GM12873 (cell line): ENCODE data around the gene SRXN1.

Experiments used
- CTCF ChIP-seq: IDR thresholded peaks from 2 replicates; pipeline ENCODE4 v1.5.1; 2012; ENCODE audit warnings: low read depth, mild to moderate bottlenecking, moderate library complexity, low read length, control low read depth; ENCODE audit not compliant: insufficient read depth; ENCODE audit errors: missing control alignments

Gene SRXN1

GRCh38 chr20:661474-662270 lies 8.7 kb upstream of the SRXN1 start:
- no peak for TF ChIP-seq CTCF

GRCh38 chr20:658731-659291 lies 5.8 kb upstream of the SRXN1 start:
- TF ChIP-seq CTCF = no peak

GRCh38 chr20:658202-658601 lies 5.2 kb upstream of the SRXN1 start:
- TF ChIP-seq CTCF = no peak

GRCh38 chr20:655726-656624 lies 3.0 kb upstream of the SRXN1 start:
- no peak for TF ChIP-seq CTCF

- no peak for TF ChIP-seq CTCF
Measured at GRCh38 chr20:654417-654750, 1.4 kb upstream of the SRXN1 start.

- no peak for TF ChIP-seq CTCF
Measured at GRCh38 chr20:653590-654416, 803 bp upstream of the SRXN1 start.

- TF ChIP-seq CTCF = no peak
Measured at GRCh38 chr20:652615-653109, 338 bp downstream of the SRXN1 start.
